B cell (primary cell): ENCODE data around the gene MNT. TPM values are rescaled to one million over a fixed set of nuclear protein-coding genes. Genes with fewer than 3 reads are reported as not detected.

Source experiments
- ATAC-seq: fragments of 200-7000 bp; cut with Tn5 transposase; one replicate; pipeline ENCODE4 v1.10.0; 2021; ENCODE audit warnings: low read depth, mild to moderate bottlenecking, moderate number of reproducible peaks, moderate library complexity
- CTCF ChIA-PET: fragments of 350-600 bp; sonication (Branson Sonifier 250); formaldehyde crosslinking; loops from one replicate; lab custom pipeline; 2021; ENCODE audit warnings: antibody characterized with exemption, inconsistent platforms; lab: Charles Lee
- POLR2A ChIA-PET: fragments of 350-600 bp; sonication (Branson Sonifier 250); formaldehyde crosslinking; loops from one replicate; lab custom pipeline; 2021; ENCODE audit warnings: antibody characterized with exemption; lab: Charles Lee
- DNase-seq: peaks from one replicate; pipeline ENCODE4 v3.0.0; 2013
- H2AFZ ChIP-seq: 2 replicates; pipeline ENCODE4 v1.6.1; 2012; ENCODE audit warnings: mild to moderate bottlenecking, low read depth, low read length; ENCODE audit not compliant: insufficient read depth, poor library complexity, severe bottlenecking
- H3K27ac ChIP-seq, 2 donors: 1 replicate in 1 of 2; 2 replicates in 1 of 2; pipeline ENCODE4 v1.5.1; 2012 to 2013; ENCODE audit warnings: low read length in 2 of 2, mild to moderate bottlenecking in 2 of 2, moderate library complexity in 1 of 2
- H3K27me3 ChIP-seq, 4 experiments: fragments of 200-600 bp in 1 of 4; sonication (generic) in 1 of 4; replicated peaks in 1 of 4; 1 replicate in 2 of 4; 2 replicates in 2 of 4; pipeline versions ENCODE4 v1.6.1 to v1.7.0; 2013 to 2016; ENCODE audit warnings: low read length in 3 of 4, mild to moderate bottlenecking in 2 of 4, mixed read lengths in 1 of 4, moderate library complexity in 1 of 4; ENCODE audit not compliant: insufficient read depth in 4 of 4, control insufficient read depth in 3 of 4; ENCODE audit errors: control extremely low read depth in 1 of 4
- H3K36me3 ChIP-seq, 2 experiments: replicated peaks in 1 of 2; 1 replicate in 1 of 2; 2 replicates in 1 of 2; pipeline versions ENCODE4 v1.6.1 to v1.7.1; 2013; ENCODE audit warnings: low read length in 1 of 2; ENCODE audit not compliant: insufficient read depth in 2 of 2, control insufficient read depth in 1 of 2; ENCODE audit errors: control extremely low read depth in 1 of 2, extremely low read depth in 1 of 2
- H3K4me1 ChIP-seq, 2 donors: fragments of 200-600 bp in 1 of 2; sonication (generic) in 1 of 2; 1 replicate in 1 of 2; 2 replicates in 1 of 2; pipeline versions ENCODE4 v1.5.1 to v1.6.1; 2013 to 2017; ENCODE audit warnings: low read length in 2 of 2; ENCODE audit not compliant: control insufficient read depth in 2 of 2, insufficient read depth in 2 of 2
- H3K4me2 ChIP-seq: replicated peaks from 2 replicates; pipeline ENCODE3; 2012; ENCODE audit warnings: mild to moderate bottlenecking, low read depth, low read length; ENCODE audit not compliant: poor library complexity, severe bottlenecking
- H3K4me3 ChIP-seq, 5 experiments: fragments of 200-600 bp in 1 of 5; sonication (generic) in 1 of 5; 1 replicate in 3 of 5; 2 replicates in 2 of 5; pipeline versions ENCODE4 v1.5.1 to v1.7.0; 2011 to 2016; ENCODE audit warnings: low read length in 4 of 5, mild to moderate bottlenecking in 4 of 5, low read depth in 2 of 5, control low read depth in 1 of 5, moderate library complexity in 1 of 5; ENCODE audit not compliant: insufficient read depth in 1 of 5; ENCODE audit errors: control extremely low read depth in 1 of 5, extremely low read depth in 1 of 5
- H3K79me2 ChIP-seq: fragments of 200-600 bp; sonication (generic); one replicate; pipeline ENCODE4 v1.6.0; 2016; ENCODE audit warnings: low read length; ENCODE audit not compliant: control insufficient read depth, insufficient read depth
- H3K9ac ChIP-seq: fragments of 200-600 bp; sonication (generic); 2 replicates; pipeline ENCODE4 v1.6.1; 2017; ENCODE audit warnings: mild to moderate bottlenecking, low read length, moderate library complexity
- H3K9me3 ChIP-seq, 3 donors: one replicate each; pipeline versions ENCODE4 v1.6.1 to v1.7.1; 2013; ENCODE audit warnings: low read length in 2 of 3; ENCODE audit not compliant: control insufficient read depth in 2 of 3, insufficient read depth in 1 of 3; ENCODE audit errors: control extremely low read depth in 1 of 3
- H4K20me1 ChIP-seq: 2 replicates; pipeline ENCODE4 v1.6.0; 2012; ENCODE audit warnings: mild to moderate bottlenecking, low read length; ENCODE audit not compliant: insufficient read depth, control insufficient read depth, poor library complexity, severe bottlenecking
- H3K27ac Mint-ChIP-seq: one replicate; pipeline ENCODE4 v1.8.0; 2021; ENCODE audit warnings: mixed read lengths
- H3K27me3 Mint-ChIP-seq: one replicate; pipeline ENCODE4 v1.8.0; 2021; ENCODE audit warnings: mixed read lengths
- H3K4me1 Mint-ChIP-seq: one replicate; pipeline ENCODE4 v1.8.0; 2021; ENCODE audit warnings: mixed read lengths
- H3K4me3 Mint-ChIP-seq: one replicate; pipeline ENCODE4 v1.8.0; 2021; ENCODE audit warnings: mixed read lengths
- H3K9me3 Mint-ChIP-seq: one replicate; pipeline ENCODE4 v1.8.0; 2022; ENCODE audit warnings: mixed read lengths; ENCODE audit not compliant: insufficient read depth
- EZH2 ChIP-seq: IDR thresholded peaks from 2 replicates; pipeline ENCODE4 v1.6.1; 2012; ENCODE audit warnings: borderline replicate concordance, low read depth, mild to moderate bottlenecking, moderate library complexity, low read length; ENCODE audit not compliant: insufficient read depth, poor library complexity, severe bottlenecking
- WGBS: methylation state at CpG from one replicate; pipeline ENCODE4 v1.1.5; 2013; ENCODE audit warnings: missing lambda C conversion rate; ENCODE audit not compliant: insufficient coverage; 5-methylcytosine and 5-hydroxymethylcytosine counted together
- intact Hi-C: fragments of 100-400 bp; cut with micrococcal nuclease; formaldehyde crosslinking; loops from one replicate; pipeline ENCODE4 v1.10.0; 2022
- polyA plus RNA-seq: library from polyadenylated mRNA; depleted of rRNA; stranded (reverse); fragments of >200 nt; gene quantifications from 2 replicates; pipeline ENCODE4 v1.2.3, GENCODE V29; 2012
- total RNA-seq, 2 donors: library from RNA; stranded (reverse); fragments of 120-200 nt in 1 of 2; gene quantifications; 1 replicate in 1 of 2; 2 replicates in 1 of 2; pipeline versions ENCODE4 v1.2.3 to v1.2.4, GENCODE V29; 2013 to 2022
- TF ChIP-seq, protein P1 (sequence below): fragments of 200-600 bp; IDR thresholded peaks from one replicate; pipeline ENCODE4 v1.8.0; 2022; ENCODE audit warnings: antibody characterized with exemption, mild to moderate bottlenecking

The MNT gene
- total and polyA plus RNA-seq, 2 donors (not counting 1 experiment from before 2014, with no cell fraction given) = 20.0 to 68.5 TPM

GRCh38 chr17:2385240-2386210 lies 15.3 kb downstream of the MNT start:
- no peak for ATAC-seq
- H3K36me3 ChIP-seq = peaks cover 0 to 30% of the 10 kb centered on the region in 2 experiments
- intact Hi-C loops = no loop called here
- Mint-ChIP-seq H3K4me3 (no peak overlapping the region), H3K9me3 (no peaks in the 10 kb centered on the region), H3K27ac (peak overlapping the region; percentile 15), H3K27me3 (no peaks in the 10 kb centered on the region), H3K4me1 (peaks cover 11% of the 10 kb centered on the region)
- 97% methylated on average over 10 of the region's 18 CpGs for WGBS
- no peaks in the 10 kb centered on the region for H3K27me3 ChIP-seq
- H3K79me2 ChIP-seq = peaks cover 80% of the 10 kb centered on the region
- peaks cover 3 to 11% of the 10 kb centered on the region in 2 donors for H3K4me1 ChIP-seq
- H3K4me3 ChIP-seq = no peak overlapping the region
- POLR2A ChIA-PET = interaction anchor here (0.5 kb wide), 1 partner anchor 18 kb away, joined by 7 read pairs; no protein-coding TSS in a partner anchor
- no peaks in the 10 kb centered on the region for H3K9me3 ChIP-seq
- no peak overlapping the region for H2AFZ ChIP-seq
- H4K20me1 ChIP-seq = peaks cover 51% of the 10 kb centered on the region
- H3K4me2 ChIP-seq = no peak overlapping the region
- TF ChIP-seq EZH2 = no peak
- TF ChIP-seq, protein P1, sequence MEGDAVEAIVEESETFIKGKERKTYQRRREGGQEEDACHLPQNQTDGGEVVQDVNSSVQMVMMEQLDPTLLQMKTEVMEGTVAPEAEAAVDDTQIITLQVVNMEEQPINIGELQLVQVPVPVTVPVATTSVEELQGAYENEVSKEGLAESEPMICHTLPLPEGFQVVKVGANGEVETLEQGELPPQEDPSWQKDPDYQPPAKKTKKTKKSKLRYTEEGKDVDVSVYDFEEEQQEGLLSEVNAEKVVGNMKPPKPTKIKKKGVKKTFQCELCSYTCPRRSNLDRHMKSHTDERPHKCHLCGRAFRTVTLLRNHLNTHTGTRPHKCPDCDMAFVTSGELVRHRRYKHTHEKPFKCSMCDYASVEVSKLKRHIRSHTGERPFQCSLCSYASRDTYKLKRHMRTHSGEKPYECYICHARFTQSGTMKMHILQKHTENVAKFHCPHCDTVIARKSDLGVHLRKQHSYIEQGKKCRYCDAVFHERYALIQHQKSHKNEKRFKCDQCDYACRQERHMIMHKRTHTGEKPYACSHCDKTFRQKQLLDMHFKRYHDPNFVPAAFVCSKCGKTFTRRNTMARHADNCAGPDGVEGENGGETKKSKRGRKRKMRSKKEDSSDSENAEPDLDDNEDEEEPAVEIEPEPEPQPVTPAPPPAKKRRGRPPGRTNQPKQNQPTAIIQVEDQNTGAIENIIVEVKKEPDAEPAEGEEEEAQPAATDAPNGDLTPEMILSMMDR = no peak
- CTCF ChIA-PET = interaction anchor here (0.9 to 14.1 kb wide), 3 partner anchors 17 to 29 kb away, joined by 4 to 650 read pairs (median 4); no protein-coding TSS in a partner anchor
- no peak for DNase-seq
- no peak overlapping the region for H3K27ac ChIP-seq
- no peak overlapping the region for H3K9ac ChIP-seq
